Endodermal cell (in vitro differentiated cells): ENCODE measurements around the gene SART1. TPM values are rescaled to one million over a fixed set of nuclear protein-coding genes. Genes with fewer than 3 reads are reported as not detected.

ENCODE experiments used
- DNase-seq: peaks from one replicate; pipeline ENCODE4 v3.0.0-alpha.2; 2017
- H3K27ac ChIP-seq: 2 replicates; pipeline ENCODE4 v1.5.1; 2013; ENCODE audit warnings: mild to moderate bottlenecking, low read depth, low read length, moderate library complexity
- H3K27me3 ChIP-seq: 2 replicates; pipeline ENCODE4 v1.6.1; 2013; ENCODE audit warnings: mild to moderate bottlenecking, low read length, moderate library complexity; ENCODE audit not compliant: insufficient read depth, control insufficient read depth, poor library complexity, severe bottlenecking
- H3K36me3 ChIP-seq: 2 replicates; pipeline ENCODE4 v1.7.0; 2013; ENCODE audit warnings: mild to moderate bottlenecking, low read length, moderate library complexity; ENCODE audit not compliant: control insufficient read depth, insufficient read depth
- H3K4me1 ChIP-seq: one replicate; pipeline ENCODE4 v1.7.0; 2013; ENCODE audit warnings: low read length; ENCODE audit not compliant: control insufficient read depth, insufficient read depth
- H3K4me3 ChIP-seq: 2 replicates; pipeline ENCODE4 v1.5.1; 2013; ENCODE audit warnings: mild to moderate bottlenecking, low read length, moderate library complexity
- H3K9ac ChIP-seq: 2 replicates; pipeline ENCODE4 v1.6.1; 2013; ENCODE audit warnings: mild to moderate bottlenecking, low read length, moderate library complexity; ENCODE audit not compliant: poor library complexity, severe bottlenecking; ENCODE audit errors: extremely low read depth
- H3K9me3 ChIP-seq: 2 replicates; pipeline ENCODE4 v1.6.1; 2013; ENCODE audit warnings: mild to moderate bottlenecking, low read length, moderate library complexity; ENCODE audit not compliant: control insufficient read depth
- H3K27ac Mint-ChIP-seq: 2 replicates; pipeline ENCODE4 v1.8.0; 2020; ENCODE audit warnings: mixed read lengths
- H3K27me3 Mint-ChIP-seq: 2 replicates; pipeline ENCODE4 v1.8.0; 2021; ENCODE audit warnings: mild to moderate bottlenecking, mixed read lengths; ENCODE audit not compliant: insufficient read depth
- H3K36me3 Mint-ChIP-seq: 2 replicates; pipeline ENCODE4 v1.8.0; 2020; ENCODE audit warnings: low read depth, mixed read lengths
- H3K4me1 Mint-ChIP-seq: 2 replicates; pipeline ENCODE4 v1.8.0; 2020; ENCODE audit warnings: mixed read lengths
- H3K4me3 Mint-ChIP-seq: 2 replicates; pipeline ENCODE4 v1.8.0; 2020; ENCODE audit warnings: mild to moderate bottlenecking, moderate library complexity, mixed read lengths
- H3K9me3 Mint-ChIP-seq: 2 replicates; pipeline ENCODE4 v1.8.0; 2020; ENCODE audit warnings: mild to moderate bottlenecking, mixed read lengths
- WGBS, 2 experiments: methylation state at CpG; one replicate each; pipeline versions ENCODE4 v1.1.5 to v1.1.7; 2013; ENCODE audit warnings: missing lambda C conversion rate in 2 of 2, mixed read lengths in 1 of 2; ENCODE audit not compliant: insufficient coverage in 1 of 2, insufficient read length in 1 of 2; 5-methylcytosine and 5-hydroxymethylcytosine counted together
- total RNA-seq, 2 donors: library from RNA; stranded (reverse); fragmentation: NEBNext Ultra II Directional in 1 of 2; extraction: Animal tissue kit (Norgen Biotek cat#: 25700) in 1 of 2; gene quantifications; 2 replicates in 1 of 2; 3 replicates in 1 of 2; pipeline ENCODE4 v1.2.1, GENCODE V29; 2021
- TF ChIP-seq, protein P1 (sequence below): fragments of 200-600 bp; sonication (generic); conservative IDR thresholded peaks from 2 replicates; pipeline ENCODE4 v1.5.0; 2021; ENCODE audit warnings: antibody characterized with exemption, mild to moderate bottlenecking

SART1 gene
- total RNA-seq, 2 donors from 2014 or later: 50.6 to 52.0 TPM

- peaks cover 15% of the 10 kb centered on the region for H3K36me3 ChIP-seq
- H3K27me3 ChIP-seq: no peaks in the 10 kb centered on the region
- Mint-ChIP-seq H3K36me3 (peaks cover 19% of the 10 kb centered on the region), H3K4me1 (no peaks in the 10 kb centered on the region), H3K9me3 (no peaks in the 10 kb centered on the region), H3K27ac (no peak overlapping the region), H3K4me3 (peak overlapping the region; percentile 79), H3K27me3 (no peaks in the 10 kb centered on the region)
- no peaks in the 10 kb centered on the region for H3K9me3 ChIP-seq
- TF ChIP-seq, protein P1, sequence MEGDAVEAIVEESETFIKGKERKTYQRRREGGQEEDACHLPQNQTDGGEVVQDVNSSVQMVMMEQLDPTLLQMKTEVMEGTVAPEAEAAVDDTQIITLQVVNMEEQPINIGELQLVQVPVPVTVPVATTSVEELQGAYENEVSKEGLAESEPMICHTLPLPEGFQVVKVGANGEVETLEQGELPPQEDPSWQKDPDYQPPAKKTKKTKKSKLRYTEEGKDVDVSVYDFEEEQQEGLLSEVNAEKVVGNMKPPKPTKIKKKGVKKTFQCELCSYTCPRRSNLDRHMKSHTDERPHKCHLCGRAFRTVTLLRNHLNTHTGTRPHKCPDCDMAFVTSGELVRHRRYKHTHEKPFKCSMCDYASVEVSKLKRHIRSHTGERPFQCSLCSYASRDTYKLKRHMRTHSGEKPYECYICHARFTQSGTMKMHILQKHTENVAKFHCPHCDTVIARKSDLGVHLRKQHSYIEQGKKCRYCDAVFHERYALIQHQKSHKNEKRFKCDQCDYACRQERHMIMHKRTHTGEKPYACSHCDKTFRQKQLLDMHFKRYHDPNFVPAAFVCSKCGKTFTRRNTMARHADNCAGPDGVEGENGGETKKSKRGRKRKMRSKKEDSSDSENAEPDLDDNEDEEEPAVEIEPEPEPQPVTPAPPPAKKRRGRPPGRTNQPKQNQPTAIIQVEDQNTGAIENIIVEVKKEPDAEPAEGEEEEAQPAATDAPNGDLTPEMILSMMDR: no peak
- DNase-seq: no peak
- 94% methylated on average over 12 of the region's 12 CpGs; no CpG with 5 or more reads in 1 of the 2 experiments for WGBS, 2 experiments
- no peak overlapping the region for H3K9ac ChIP-seq
- H3K4me1 ChIP-seq: peaks cover 7% of the 10 kb centered on the region
- H3K4me3 ChIP-seq: no peak overlapping the region
- no peak overlapping the region for H3K27ac ChIP-seq
Observed at GRCh38 chr11:65921033-65921555, 40.4 kb upstream of the SART1 start.

DNA sequence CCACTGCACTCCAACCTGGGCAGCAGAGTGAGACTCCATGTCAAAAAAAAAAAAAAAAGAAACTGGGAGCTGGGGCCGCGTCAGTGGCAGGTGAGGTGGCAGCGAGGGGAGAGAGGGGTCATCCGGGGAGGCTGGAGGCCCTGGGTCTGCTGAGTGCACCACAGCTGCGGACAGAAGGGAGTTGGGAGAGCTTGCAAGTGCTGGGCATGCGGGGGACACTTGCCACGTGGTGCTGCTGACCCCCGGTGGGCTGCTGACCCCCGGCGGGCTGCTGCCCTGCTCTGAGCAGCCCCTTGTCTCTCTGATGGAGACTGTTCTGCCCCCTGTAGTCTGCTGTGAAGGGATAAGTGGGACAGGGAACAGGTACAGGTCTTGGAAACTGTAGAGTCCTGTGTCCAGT is 39.7 kb upstream of the SART1 start:
- 94 to 98% methylated on average over 8 to 10 of the region's 10 CpGs for WGBS, 2 experiments
- H3K9ac ChIP-seq: no peak overlapping the region

DNA sequence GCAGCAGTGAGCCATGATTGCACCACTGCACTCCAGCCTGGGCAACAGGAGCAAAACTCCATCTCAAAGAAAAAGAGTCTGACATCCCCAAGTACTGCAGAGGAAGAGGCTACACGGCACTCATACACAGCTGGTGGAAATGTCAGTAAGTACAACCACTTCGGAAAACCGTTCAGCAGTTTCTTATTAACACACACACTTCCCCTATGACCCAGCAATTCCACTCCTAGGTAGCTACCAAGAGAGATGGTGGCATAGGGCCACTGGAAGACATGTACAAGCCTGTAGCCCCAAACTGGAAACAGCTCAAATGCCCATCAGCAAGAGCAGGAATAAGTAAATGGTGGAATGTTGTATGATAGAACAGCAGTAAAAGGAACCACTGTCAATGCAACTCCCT is 39.0 kb upstream of the SART1 start:
- Histone ChIP-seq H3K27ac (no peak overlapping the region), H3K9me3 (no peaks in the 10 kb centered on the region), H3K27me3 (no peaks in the 10 kb centered on the region), H3K36me3 (peaks cover 8% of the 10 kb centered on the region), H3K4me1 (peaks cover 6% of the 10 kb centered on the region), H3K9ac (no peak overlapping the region), H3K4me3 (no peak overlapping the region)
- TF ChIP-seq, protein P1: no peak
- H3K36me3 Mint-ChIP-seq: peaks cover 19% of the 10 kb centered on the region
- no peaks in the 10 kb centered on the region for H3K9me3 Mint-ChIP-seq
- 98% methylated on average over 3 of the region's 3 CpGs; no CpG with 5 or more reads in 1 of the 2 experiments for WGBS, 2 experiments
- H3K4me3 Mint-ChIP-seq: no peak overlapping the region
- peaks cover 1% of the 10 kb centered on the region for H3K4me1 Mint-ChIP-seq
- no peaks in the 10 kb centered on the region for H3K27me3 Mint-ChIP-seq
- no peak overlapping the region for H3K27ac Mint-ChIP-seq
- DNase-seq: no peak

More for the DNA sequence above, 39.7 kb upstream of the SART1 start:
- H3K4me3 Mint-ChIP-seq: no peak overlapping the region
- DNase-seq: no peak
- H3K36me3 ChIP-seq: peaks cover 15% of the 10 kb centered on the region
- H3K4me1 ChIP-seq: peaks cover 7% of the 10 kb centered on the region
- no peaks in the 10 kb centered on the region for H3K4me1 Mint-ChIP-seq
- H3K9me3 Mint-ChIP-seq: no peaks in the 10 kb centered on the region
- H3K27me3 Mint-ChIP-seq: no peaks in the 10 kb centered on the region
- H3K4me3 ChIP-seq: no peak overlapping the region
- no peaks in the 10 kb centered on the region for H3K27me3 ChIP-seq
- H3K36me3 Mint-ChIP-seq: peaks cover 19% of the 10 kb centered on the region
- H3K27ac ChIP-seq: no peak overlapping the region
- no peaks in the 10 kb centered on the region for H3K9me3 ChIP-seq
- TF ChIP-seq, protein P1: no peak
- H3K27ac Mint-ChIP-seq: no peak overlapping the region
